Amygdala (tissue), 56 donors: Measurements from ENCODE around the gene ACR.
A peak's percentile ranks its signal among the peaks of the same experiment; 100 is the strongest.
"Not testable (repeated sequence)": the region's sequence is repeated elsewhere in the genome, so short reads cannot be mapped to it uniquely, and the experiment has no call there.

Experiments used
- DNase-seq, 56 donors: peaks; one replicate each; lab custom pipeline; 2025; lab: John Stamatoyannopoulos, UW

The ACR gene

DNA sequence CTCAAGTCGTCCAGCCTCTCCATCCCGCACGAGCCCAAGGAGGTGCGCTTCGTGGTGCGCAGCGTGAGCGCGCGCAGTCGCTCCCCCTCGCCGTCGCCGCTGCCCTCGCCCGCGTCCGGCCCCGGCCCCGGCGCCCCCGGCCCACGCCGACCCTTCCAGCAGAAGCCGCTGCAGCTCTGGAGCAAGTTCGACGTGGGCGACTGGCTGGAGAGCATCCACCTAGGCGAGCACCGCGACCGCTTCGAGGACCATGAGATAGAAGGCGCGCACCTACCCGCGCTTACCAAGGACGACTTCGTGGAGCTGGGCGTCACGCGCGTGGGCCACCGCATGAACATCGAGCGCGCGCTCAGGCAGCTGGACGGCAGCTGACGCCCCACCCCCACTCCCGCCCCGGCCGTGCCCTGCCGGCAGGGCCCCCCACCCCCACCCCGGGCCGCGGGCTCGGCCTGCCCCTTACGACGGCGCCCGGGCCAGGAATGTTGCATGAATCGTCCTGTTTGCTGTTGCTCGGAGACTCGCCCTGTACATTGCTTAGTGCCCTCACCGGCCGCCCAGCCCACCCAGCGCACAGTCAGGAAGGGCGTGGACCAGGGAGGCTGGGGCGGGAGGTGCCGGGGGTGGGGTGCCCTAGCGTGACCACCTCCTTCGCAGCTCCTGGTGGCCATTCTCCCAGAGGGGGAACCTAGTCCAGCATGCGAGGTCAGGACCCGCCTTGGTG is 6.9 kb upstream of the ACR start:
- no peak for DNase-seq

DNA sequence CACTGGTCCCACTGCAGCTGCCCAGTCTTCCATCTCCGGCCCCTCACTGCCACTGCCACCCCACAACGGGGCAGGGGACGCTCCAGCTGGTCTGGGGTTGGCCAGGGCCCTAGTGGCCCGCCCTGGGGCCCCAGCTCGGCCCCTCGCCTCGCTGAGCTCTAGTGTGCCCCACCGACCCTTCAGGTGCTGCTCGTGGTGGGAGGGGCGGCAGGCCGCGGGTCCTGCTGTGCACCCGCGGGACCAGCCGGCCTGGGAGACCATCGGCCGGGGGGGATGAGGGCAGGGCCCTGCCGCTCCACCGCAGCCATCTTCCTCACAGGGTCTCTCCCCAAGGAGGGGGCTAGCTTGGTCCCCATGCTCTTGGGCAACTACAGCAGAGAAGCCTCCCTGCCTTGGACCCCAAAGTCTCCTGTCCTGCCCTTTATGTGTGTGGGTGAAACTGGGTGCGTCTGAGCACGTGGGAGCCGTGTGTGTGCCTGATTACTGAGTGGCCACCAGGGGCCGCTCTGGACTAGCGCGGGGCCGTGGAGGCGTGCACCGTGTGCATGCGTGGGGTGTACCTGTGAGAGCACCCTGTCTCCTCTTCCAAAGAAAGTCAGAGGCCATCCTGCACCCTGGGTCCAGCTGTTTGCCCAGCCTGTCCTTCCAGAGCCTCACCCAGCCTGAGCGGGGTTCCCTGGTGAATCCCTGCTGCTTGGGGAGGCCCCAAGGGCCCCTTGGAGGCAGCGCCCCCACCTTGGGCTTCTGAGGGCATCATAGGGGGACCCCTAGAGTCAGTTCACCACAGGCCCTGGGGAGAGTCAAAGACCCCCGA is 6.0 kb upstream of the ACR start:
- peak in 21 of 56 donors; percentile 12 to 58 (median 31) for DNase-seq

GRCh38 chr22:50732681-50733080 is 5.3 kb upstream of the ACR start:
- no peak for DNase-seq

- DNase-seq = peak in 46 of 56 donors; percentile 19 to 81 (median 56)
These were observed 4.3 kb upstream of the ACR start for GRCh38 chr22:50733521-50734342.

- DNase-seq = no peak
These were observed 3.6 kb upstream of the ACR start for GRCh38 chr22:50734343-50734771.

DNA sequence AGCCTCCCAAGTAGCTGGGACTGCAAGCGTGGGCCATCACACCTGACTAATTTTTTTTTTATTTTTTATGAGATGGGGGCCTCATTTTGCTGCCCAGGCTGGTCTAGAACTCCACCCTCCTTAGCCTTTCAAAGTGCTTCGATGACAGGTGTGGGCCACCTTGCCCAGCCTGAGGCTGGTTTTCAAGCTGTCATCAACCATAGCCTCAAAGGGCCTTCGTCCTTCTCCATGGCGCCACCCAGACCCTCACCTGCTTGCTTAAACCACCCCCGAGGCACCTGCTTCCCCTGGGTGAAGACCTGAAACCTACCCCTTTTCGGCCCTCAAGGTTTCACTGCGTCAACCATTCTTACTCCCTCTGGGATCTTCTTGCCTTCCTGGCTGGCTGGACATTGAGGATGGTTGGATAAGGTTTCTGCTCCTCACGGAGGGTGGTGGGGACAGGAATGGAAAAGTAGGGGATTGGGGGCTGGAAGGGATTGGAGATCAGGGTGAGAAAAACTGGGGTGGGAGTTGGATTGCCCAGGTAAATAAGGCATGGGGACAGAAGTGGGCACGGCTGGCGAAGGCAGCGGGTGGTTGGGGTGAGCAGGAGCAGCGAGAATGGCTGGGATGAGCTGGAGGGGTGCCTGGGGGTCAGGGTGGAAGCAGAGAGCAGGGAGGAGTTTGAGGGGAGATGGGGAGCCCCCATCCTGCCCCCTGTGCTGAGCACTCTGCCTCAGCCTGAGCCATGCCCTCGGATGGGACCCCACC is 2.8 kb upstream of the ACR start:
- no peak for DNase-seq

DNA sequence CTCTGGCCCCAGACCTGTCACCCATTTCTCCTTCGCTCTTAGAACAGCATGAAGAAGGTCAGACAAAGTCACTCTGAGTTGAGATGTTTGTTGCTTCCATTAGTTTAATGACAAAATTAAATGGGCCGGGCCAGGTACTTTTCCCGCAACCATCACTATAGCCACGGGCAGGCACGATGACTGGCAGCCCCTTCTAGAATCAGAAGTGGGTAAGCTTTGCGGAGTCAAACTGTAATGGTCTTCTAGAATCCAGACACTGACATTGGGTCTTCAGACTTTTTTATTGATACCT is 2.3 kb upstream of the ACR start:
- no peak for DNase-seq

DNA sequence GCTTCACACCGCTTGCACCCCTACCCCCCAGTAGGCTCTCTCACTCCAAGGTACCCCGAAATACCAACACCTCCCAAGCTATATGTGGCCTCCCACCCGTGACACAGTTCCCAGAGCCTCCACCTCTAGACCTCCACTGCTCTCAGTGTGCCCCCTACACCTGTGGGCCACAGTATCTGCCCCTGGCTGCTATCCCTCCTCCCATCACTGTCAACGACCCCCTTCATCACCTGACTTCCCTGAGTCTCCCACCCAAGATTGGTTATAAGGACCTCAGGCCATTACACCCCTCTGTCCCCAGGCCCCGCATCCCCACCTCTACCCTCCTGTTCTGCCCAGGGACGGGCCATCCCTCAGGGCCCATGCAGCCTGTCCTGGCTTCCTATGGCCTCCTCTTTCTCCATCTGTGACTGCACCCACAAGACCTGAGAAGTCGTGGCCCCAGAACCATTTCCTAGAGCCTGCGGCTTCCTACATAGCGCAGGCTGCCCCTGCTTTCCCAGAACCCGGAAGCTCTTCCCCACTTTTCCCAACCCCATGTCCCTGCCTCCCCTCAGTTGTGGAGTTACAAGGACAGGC is 734 bp downstream of the ACR start:
- DNase-seq = no peak

- no peak for DNase-seq
These were observed 1.3 kb downstream of the ACR start for GRCh38 chr22:50739279-50739691.

DNA sequence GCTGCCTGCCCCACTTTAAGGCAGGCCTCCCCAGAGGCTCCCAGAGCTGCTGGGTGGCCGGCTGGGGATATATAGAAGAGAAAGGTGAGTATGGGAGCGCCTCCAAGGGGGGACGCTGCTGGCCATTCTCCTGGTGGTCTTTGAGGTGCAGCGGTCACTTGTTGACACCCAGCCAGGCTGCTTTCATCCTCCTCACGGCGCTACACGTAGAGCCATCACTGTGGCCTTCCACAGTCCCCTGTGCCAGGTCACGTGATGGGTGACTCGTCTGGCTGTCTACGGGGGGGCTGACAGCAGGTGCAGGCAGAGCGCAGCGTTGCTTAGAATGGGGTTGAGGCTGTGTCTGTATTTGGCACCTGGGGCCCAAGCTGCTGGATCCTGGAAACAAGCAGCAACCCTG is 1.9 kb downstream of the ACR start:
- no peak for DNase-seq

DNA sequence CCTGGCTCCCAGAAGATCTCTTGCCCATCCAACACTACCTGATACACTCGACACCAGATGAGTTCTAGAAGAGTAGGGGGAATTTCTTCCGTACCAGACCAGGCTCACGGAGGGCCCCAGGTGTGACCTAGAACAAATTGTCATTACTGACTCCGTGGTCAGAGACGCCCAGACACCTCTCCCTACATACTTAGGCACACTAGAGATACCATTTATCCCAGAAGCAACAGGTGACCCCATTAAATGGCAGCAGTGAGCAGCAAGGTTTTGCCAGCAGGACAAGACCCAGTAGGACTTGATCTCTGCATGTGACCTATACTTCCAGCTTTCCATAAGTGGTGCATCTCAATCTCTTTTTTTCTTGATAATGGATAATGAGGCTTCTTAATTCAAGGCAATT is 2.7 kb downstream of the ACR start:
- not testable (repeated sequence) for DNase-seq

DNA sequence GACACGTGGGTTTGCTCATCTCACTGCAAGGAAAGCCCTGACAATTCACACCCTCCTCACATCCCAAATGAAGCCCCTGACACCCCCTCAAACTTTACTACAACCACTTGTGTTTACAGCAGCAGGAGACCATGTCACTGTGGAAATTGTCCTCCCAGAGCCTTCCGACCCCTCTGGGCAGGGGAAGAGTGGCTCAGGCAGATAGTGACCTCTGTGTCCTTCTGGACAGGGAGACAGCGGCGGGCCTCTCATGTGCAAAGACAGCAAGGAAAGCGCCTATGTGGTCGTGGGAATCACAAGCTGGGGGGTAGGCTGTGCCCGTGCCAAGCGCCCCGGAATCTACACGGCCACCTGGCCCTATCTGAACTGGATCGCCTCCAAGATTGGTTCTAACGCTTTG is 6.4 kb downstream of the ACR start:
- DNase-seq = not testable (repeated sequence)

- DNase-seq = not testable (repeated sequence)
These were observed 9.5 kb downstream of the ACR start for GRCh38 chr22:50747521-50747920.

DNA sequence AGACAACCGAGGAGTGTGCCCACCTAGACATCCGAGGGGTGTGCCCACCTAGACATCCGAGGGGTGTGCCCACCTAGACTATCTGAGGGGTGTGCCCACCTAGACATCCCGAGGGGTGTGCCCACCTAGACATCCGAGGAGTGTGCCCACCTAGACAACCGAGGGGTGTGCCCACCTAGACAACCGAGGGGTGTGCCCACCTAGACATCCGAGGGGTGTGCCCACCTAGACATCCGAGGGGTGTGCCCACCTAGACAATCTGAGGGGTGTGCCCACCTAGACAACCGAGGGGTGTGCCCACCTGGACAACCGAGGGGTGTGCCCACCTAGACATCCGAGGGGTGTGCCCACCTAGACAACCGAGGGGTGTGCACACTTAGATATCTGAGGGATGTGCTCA is 10.6 kb downstream of the ACR start:
- not testable (repeated sequence) for DNase-seq

DNA sequence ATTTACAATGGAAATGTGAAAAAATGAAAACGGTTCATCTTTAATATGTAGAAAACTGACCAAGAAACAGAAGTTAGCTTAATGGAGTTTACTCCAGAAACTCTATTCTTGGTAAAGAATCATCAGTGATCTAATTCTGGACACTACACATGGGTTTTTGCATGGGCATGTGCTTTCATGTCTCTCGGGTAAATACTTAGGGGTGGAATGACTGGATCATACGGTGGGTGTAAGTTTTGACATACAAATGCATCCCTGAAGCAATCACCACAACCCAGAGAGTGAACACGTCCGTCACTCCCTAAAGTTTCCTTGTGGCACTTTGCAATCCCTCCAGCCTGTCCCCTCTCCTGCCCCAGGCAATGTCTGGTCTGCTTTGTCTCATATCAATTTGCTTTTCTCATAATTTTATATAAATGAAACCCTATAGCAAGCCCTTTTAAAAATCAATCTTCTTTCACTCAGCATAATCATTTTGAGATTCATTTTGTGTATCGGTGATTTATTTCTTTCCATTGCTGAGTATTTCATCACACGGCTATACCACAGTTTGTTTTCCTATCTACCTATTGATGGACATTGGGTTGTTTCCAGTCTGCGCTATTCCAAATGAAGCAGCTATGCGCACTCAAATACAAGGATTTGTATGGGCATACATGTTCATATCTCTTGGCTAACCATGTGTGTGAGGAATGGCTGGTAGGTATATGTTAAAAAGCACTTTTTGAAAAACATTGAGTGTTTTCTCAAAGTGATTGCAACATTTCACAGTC is 11.5 kb downstream of the ACR start:
- DNase-seq = not testable (repeated sequence)

GRCh38 chr22:50755251-50755650 is 17.2 kb downstream of the ACR start:
- not testable (repeated sequence) for DNase-seq

- not testable (repeated sequence) for DNase-seq
These were observed 18.4 kb downstream of the ACR start for GRCh38 chr22:50756406-50756805.

- peak in 11 of 56 donors; percentile 6 to 61 (median 25) for DNase-seq
These were observed 19.0 kb downstream of the ACR start for GRCh38 chr22:50756949-50757491.
